GOT3 (cell line): ENCODE data around the gene HSPA1A.
"Not testable (repeated sequence)": the region's sequence is repeated elsewhere in the genome, so short reads cannot be mapped to it uniquely, and the experiment has no call there.

ENCODE experiments used
- DNase-seq: peaks from one replicate; lab custom pipeline; 2025; ENCODE audit warnings: mixed read lengths; lab: John Stamatoyannopoulos, UW

Gene HSPA1A

GRCh38 chr6:31781244-31782125 lies 33.9 kb upstream of the HSPA1A start:
- DNase-seq, result no peak

GRCh38 chr6:31782126-31782855 lies 33.1 kb upstream of the HSPA1A start:
- DNase-seq, result no peak

GRCh38 chr6:31784098-31784925 lies 31.0 kb upstream of the HSPA1A start:
- no peak for DNase-seq

GRCh38 chr6:31785475-31785874 lies 29.9 kb upstream of the HSPA1A start:
- no peak for DNase-seq

GRCh38 chr6:31791324-31792089 lies 23.8 kb upstream of the HSPA1A start:
- DNase-seq, result no peak

- no peak for DNase-seq
Measured at GRCh38 chr6:31792090-31792374, 23.3 kb upstream of the HSPA1A start.

GRCh38 chr6:31792761-31793171 lies 22.6 kb upstream of the HSPA1A start:
- DNase-seq, result no peak

GRCh38 chr6:31793927-31794245 lies 21.5 kb upstream of the HSPA1A start:
- not testable (repeated sequence) for DNase-seq

GRCh38 chr6:31794294-31794865 lies 21.0 kb upstream of the HSPA1A start:
- DNase-seq, result no peak

GRCh38 chr6:31794866-31795615 lies 20.3 kb upstream of the HSPA1A start:
- no peak for DNase-seq

GRCh38 chr6:31795616-31796298 lies 19.6 kb upstream of the HSPA1A start, which contains the start of gene VARS1:
Gene VARS1, minus strand, starts transcription at chr6:31795752. Its CDS starts 535 bp downstream, at chr6:31795217.
- DNase-seq, result peak; percentile 68

GRCh38 chr6:31796993-31797385 lies 18.4 kb upstream of the HSPA1A start:
- no peak for DNase-seq

- DNase-seq, result no peak
Measured at GRCh38 chr6:31797588-31797987, 17.8 kb upstream of the HSPA1A start.

- DNase-seq, result no peak
Measured at GRCh38 chr6:31799781-31800180, 15.6 kb upstream of the HSPA1A start.

- not testable (repeated sequence) for DNase-seq
Measured at GRCh38 chr6:31801031-31801927, 14.1 kb upstream of the HSPA1A start.

- no peak for DNase-seq
Measured at GRCh38 chr6:31805939-31806469, 9.3 kb upstream of the HSPA1A start.

- DNase-seq, result peak; percentile 95
Measured at GRCh38 chr6:31806470-31807272, 8.7 kb upstream of the HSPA1A start, which contains the start of gene LSM2. Gene LSM2, minus strand, starts transcription at chr6:31806966. Its CDS starts 209 bp downstream, at chr6:31806757.

GRCh38 chr6:31808599-31808998 lies 6.7 kb upstream of the HSPA1A start:
- not testable (repeated sequence) for DNase-seq
